HG02763 (cell line): Measurements from ENCODE around the gene EML4.

Experiments used
- ATAC-seq: cut with Tn5 transposase; IDR thresholded peaks from one replicate; pipeline ENCODE4 v1.9.1; 2021; ENCODE audit warnings: mild to moderate bottlenecking, moderate library complexity; ENCODE audit not compliant: unreplicated experiment

Gene EML4

DNA sequence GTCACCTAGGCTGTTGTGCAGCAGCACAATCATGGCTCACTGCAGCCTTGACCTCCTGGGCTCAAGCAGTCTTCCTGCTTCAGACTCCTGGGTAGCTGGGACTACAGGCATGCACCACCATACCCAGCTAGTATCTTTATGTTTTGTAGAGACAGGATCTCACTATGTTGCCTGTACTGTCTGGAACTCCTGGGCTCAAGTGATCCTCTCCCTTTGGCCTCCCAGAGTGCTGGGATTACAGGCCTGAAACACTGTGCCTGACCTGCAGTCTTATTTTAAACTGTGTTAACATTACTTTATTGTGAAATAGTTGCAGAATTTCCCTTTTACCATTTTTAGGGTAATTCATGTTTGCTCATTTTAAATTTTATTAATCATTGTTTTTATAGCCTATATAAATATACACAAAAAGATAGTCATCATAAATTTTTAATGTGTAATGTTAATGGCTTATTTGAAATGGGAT, 24.6 kb downstream of the EML4 start:
- no peak for ATAC-seq

DNA sequence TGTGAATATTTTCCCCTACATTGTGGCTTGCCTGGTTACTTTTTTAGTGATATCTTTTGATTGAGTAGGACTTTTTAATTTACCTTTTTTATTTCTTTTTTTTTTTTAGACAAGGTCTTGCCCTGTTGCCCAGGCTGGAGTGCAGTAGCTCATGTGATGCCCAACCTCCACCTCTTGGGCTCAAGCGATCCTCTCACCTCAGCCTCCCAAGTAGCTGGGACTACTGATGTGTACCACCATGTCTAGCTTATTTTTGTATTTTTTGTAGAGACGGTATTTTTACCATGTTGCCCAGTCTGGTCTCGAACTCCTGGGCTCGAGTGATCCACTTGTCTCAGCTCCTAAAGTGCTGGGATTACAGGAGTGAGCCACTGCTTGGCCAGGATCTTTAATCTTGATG, 25.3 kb downstream of the EML4 start:
- ATAC-seq: no peak

DNA sequence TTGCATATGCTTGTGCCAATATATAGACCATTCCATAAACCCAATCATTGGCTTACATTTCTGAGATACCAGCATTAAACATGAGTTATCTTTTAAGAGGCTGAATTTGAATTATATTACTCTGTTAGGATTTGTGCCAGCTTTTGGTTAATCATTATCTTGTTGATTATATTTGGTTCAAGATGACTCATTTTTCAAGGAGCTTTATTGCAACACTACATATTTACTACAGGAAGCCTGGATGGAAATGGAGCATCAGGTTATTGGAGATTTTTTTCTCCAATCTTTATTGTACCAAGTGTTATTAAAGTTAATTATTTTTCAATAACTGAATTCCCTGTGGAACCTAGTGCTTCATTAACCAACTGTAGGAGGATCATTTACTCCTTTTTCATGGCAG, 26.4 kb downstream of the EML4 start:
- ATAC-seq: no peak

DNA sequence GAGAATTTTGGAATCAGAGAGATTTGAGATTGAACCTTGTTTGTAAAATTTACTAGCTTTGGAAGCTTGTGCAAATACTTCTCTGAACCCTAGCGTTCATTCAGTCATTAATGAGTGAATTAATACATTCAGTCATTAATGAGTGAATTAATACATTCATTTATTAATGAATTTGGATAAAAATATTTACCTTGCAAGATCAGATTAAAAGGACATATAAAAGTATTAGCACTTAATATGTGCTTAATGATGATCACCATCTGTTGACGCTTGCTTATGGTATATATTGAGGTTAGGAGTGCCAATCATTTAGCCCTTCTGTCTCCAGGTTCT, 26.9 kb downstream of the EML4 start:
- no peak for ATAC-seq

DNA sequence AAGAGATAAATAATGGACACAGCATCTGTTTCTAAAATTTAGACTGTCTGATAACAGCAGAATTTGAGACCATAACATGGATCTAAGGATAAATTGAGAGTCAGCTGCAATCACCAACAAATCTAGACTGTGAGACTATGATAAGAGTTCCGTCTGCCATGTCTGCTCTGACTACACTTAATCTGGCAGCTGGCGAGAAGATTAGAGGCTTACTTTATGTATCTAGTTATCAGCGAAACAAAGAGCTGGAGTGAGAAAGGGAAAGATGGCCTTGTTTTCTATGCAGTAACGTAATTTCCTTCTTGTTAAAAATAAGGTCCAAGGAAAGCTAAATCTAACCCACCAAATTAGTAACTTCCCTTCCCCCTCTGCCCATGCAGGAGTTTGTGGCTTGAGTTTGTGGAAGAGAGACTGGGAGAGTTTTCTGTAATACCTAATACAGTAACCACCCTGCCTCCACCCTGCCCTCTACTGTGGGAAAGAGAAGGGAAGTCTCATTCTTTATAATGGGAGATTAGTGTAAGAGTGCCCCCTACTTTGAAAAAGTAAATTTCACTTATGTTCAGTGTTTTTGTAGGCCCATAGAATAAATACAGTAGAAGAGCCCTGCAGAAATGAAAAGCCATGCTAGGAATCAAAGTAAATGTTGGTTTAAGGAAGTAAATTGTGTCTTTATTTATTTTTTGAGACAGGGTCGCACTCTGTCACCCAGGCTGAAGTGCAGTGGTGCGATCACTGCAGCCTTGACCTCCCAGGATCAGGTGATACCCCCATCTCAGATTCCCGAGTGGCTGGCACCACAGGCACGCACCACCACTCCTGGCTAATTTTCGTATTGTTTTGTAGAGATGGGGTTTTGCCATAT, 27.5 kb downstream of the EML4 start:
- peak; percentile 52 for ATAC-seq

DNA sequence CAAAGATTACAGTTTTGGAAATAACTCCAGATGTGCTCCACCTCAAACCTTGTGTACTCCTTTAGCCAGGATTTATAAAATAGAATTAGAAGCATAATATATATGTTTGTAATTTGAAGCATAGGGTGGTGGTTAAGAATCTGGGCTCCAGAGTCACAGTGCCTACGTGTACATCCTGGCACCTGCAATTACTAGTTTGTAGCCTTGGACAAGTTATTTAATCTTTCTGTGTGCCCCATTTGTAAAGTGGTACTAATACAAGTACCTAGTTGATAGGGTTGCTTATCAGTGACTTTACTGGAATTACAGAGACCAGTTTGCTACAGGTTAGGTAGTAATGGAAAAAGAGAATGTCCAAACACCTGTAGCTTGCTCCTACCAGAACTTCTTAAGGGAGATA, 28.6 kb downstream of the EML4 start:
- no peak for ATAC-seq

DNA sequence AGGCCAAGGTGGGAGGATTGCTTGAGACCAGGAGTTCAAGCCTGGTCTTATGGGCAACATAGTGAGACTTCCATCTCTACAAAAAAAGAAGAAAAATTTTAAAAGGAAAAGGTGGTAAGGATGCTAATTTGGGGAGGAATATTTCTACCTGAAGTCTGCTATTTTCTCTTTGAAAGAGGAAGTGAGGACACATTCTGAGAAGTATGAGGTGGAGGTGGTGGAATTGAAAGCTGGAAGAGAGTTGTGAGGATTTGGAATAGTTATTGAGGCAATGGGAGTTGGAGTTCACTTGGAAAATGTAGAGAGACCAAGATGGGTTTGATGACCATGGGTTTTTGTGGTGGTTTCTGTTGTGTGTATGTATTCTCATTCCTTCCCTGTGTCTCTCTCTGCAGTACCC, 29.3 kb downstream of the EML4 start:
- ATAC-seq: no peak

DNA sequence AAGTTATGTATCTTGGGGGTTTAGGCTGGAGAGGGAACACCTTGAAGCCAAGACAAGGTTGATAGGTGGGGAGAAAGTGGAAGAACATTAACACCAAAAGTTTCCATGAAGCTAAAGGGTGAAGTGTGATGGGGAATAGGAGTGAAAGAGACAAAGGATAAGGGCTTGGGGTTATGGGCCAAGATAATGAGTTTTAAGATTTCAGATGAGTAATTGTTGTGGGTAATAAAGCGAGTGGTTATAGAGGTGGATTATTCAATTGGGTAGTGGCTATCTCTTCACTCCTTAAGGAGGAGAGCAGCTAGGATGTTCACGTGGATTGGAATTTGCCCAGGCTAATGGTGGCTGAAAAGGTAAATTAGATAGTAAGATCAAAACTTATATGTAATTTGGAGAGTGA, 29.8 kb downstream of the EML4 start:
- no peak for ATAC-seq

DNA sequence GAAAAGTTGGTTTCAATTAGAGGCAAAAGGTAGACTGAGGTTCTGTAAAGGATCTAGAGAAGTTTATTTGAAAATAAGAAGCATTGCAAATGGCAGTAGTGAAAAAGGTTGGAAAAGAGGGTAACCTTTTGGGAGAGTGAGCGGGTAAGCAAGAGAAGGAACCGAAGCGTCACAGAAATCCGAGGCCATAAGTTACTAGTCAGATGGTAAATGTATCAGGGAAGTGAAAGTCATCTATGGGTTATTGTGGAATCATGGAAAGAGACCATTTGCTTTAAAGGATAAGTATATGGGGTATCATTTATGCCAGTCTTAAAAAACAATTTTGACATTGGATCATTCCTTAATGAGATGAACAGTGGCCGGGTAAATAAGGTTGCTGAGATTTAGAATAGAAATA, 30.5 kb downstream of the EML4 start:
- no peak for ATAC-seq

DNA sequence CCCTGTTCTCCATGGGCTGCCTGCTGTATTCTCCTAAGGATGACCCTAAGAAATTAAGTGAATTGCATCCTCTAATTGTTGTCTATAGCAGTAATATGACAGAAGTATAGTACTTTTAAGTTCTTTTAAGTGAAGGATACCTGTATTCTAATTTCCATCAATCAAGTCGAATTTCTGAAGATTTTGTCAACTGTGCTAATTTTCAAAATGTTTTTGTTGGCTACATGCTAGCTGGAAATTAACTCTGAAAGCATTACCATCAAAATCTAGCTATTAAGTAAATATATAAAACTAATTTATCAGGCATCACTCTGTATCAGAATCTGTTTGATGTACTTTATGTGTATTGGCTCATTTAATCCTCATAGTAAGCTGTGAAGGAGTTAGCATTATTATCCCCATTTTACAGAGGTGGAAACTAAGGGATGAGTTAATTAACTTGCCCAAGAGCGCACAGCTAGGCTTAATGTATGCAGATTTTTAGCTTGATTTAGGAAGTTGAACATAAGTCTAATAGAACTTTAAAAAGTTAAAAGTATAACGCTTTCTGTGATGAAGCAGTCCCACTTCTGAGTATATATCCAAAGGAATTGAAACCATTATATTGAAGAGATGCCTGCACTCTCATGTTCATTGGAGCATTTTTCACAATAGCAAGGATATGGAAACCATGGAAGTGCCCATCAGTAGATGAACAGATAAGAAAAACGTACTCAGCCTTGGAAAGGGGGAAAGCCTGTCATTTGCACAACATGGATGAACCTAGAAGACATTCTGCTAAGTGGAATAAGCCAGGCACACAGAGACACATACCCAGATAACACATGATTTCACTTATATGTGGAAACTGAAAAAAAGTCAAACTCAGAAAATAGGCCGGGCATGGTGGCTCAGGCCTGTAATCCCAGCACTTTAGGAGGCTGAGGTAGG, 32.0 kb downstream of the EML4 start:
- ATAC-seq: no peak

DNA sequence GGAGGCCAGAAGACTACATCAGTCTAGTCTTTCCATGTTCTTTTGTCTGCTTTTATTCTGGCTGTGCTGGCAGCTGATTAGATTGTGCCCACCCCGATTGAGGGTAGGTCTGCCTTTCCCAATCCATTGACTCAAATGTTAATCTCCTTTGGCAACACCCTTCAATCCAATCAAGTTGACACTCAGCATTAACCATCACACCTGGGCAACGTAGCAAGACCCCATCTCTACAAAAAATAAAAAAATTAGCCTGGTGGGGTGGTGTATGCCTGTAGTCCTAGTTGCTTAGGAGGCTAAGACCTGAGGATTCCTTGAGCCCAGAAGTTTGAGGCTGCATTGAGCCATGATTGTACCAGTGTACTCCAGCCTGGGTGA, 33.5 kb downstream of the EML4 start:
- no peak for ATAC-seq

DNA sequence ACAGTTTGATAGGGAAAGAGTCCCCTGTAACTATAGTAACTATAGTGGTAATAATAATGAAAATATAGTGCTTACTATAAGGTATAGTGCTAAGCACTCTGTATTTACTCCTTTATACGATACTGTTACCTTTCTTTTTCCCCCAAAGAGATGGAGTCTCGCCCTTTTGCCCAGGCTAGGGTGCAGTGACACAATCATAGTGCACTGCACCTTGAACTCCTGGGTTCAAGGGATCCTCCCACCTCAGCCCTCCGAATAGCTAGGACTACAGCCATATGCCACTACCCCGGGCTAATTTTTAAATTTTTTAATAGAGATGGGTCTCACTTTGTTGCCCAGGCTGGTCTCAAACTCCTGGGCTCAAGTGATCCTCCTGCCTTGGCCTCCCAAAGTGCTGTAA, 34.6 kb downstream of the EML4 start:
- ATAC-seq: no peak

DNA sequence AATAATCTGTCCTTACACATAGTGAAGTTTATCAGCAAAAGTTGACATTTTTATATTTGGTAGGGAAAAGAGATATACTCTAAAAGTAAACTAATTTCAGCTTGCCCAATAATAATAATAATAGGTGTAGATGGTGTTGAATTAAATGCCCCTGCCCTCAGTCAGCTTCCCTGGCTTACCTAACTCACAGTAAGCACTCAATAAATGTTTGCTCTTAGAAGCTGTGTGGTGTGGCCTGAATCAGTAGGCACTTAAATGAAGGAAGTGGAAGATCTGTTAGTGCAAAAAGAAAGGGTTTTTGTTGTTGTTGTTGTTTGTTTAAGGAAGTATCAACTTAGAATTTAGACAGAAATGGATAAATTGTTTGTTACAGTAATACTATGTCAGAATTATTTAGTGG, 36.2 kb downstream of the EML4 start:
- ATAC-seq: no peak

DNA sequence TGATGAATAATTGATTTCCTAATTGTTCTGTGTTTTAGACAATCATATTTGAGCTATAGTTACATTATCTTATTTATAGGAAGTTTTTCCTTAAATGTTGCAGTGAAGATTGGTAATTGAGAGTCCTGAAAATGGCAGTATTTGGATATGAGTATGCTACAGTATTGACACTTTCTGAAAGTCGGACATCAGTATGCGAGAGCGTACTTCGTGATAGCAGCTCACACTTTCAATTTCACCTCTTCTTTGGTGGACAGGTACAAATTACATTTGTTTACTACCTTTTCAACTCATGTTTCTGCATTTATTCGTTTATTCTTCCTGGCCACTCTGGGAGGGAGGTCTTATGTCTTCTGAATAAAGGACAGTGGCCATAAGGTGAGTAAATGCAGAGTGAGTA, 38.7 kb downstream of the EML4 start:
- ATAC-seq: no peak

DNA sequence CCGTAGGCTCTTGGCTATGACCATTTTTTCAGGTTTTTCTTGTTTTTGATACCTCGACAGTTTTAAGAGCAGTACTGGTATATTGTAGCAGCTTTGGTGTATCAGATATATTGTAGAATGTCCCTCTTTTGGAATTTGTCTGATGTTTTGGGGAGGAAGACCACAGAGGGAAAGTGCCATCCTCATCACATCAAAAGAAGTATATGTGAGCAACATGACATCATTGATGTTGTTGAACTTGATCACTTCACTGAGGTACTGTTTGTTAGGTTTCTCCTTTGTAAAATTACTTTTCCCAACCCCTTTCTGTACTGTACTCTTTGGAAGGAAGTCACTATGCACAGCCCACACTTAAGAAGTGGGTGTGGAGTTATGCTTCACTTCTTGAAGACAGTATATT, 41.0 kb downstream of the EML4 start:
- ATAC-seq: no peak

DNA sequence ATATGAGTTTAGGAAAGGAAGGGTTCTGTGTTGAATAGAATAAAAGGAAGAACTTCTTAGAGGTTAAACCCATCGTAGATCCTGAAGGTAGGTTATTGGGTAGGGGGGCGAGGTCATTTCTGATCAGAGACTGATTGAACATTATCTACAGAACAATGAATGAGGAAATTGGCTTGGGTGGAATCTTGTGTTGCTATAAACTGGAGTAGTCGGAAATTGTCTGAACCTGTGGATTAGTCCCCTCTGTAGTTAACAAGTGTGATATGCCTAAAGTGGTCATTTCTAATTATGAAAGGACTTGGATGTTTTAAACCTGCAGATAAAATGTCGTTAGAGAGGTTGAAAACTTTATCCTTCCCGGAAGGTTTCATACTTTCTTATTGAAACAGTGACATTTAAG, 42.1 kb downstream of the EML4 start:
- no peak for ATAC-seq

DNA sequence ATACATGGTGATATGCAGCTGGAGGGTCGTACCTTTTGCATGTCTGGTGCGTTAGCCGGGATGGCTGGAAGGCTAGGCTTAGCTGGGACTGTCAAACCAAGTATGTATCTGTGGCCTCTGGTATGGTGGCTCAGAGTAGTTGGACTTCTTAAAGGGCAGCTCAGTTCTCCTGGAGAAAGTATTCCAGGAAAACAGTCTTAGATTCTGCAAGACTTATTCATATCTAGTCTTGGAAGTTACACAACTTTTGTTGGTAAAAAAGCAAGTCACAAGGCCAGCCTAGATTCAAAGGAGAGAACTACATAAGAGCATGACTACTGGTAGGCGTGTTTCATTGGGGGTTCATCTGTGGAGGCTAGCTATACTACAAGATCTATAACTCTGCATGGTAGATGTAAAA, 45.5 kb downstream of the EML4 start:
- no peak for ATAC-seq

DNA sequence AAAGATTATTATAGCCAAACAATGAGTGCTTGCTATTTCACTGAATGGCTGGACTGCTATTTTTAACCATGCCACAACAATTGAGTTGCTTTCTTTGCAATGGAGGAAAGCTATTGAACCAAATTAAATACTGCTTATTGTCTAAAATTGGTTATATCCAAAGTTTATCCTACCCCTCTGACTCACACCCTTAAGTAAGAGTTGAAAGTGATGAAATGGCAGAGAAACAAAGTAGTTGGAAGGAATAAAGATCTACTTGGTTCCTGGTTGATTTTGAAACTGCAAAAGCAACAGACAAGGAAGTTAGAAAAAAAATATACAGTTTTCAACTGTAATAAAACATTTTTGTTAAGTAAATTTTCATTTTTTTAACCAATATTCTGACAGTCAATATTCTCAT, 47.5 kb downstream of the EML4 start:
- no peak for ATAC-seq

DNA sequence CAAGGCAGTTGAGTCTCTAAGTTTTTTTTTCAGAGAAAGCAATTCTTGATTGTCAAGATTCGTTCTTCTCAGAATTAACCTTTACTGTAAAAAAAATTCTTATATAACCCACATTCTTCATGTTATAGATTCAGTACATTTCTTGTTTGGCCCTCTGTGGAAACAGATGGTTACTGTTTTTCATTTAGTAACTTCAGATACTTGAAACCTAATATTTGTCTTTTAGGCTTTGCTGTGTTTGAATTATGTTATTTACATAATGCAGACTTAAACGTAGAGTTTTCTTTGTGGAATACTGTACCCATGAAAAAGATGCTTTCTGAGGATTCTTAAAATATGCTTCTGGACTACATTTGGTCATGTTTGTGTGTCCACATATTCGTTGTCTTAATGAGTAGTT, 48.2 kb downstream of the EML4 start:
- ATAC-seq: no peak

DNA sequence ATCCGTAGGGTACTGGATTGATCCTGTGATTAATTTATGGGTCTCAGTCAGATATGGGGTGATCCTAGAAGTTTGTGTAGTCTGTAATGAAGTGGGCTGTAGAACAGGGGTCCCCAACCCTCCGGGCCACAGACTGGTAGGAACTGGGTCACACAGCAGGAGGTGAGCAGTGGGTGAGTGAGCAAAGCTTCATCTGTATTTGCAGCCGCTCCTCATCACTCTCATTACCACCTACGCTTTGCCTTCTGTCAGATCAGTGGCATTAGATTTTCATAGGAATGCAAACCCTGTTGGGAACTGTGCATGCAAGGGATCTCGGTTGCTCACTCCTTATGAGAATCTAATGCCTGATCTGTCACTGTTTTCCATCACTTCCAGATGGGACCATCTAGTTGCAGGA, 48.8 kb downstream of the EML4 start:
- no peak for ATAC-seq

DNA sequence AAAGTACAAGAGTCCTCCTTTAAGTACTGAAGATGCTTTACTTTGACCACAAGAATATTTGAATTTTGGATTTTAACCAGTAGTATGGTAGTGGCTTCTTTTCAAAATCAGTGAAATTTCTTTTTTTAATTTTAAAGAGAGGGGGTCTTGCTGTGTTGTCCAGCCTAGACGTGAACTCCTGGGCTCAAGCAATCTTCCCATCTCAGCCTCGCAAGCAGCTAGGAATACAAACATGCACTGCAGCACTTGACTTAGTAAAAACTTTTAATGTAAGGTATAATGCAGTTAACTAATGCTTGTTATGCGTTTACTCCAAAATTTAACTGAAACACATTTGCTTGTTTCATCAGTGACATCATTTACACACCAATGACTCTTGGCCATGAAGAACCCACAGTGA, 49.6 kb downstream of the EML4 start:
- no peak for ATAC-seq

DNA sequence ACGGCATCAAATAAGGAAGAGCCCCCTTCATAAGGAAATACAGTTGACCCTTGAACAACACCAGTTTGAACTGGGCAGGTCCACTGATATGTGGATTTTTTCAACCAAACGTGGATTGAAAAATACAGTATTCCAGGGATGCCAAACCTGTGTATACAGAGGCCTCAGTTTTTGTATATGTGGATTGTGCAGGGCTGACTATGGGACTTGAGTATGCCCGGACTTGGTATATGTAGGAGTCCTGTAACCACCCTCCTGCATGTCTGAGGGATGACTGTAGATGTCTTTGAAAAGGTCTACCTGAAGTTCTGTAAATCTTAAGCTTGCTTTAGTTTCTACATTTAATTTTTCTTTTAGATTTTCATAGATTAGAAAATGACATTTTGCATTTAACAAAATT, 50.0 kb downstream of the EML4 start:
- ATAC-seq: no peak
